K562 (cell line): ENCODE measurements around the gene TEX38. TPM values are rescaled to one million over a fixed set of nuclear protein-coding genes. Genes with fewer than 3 reads are reported as not detected.
"Not testable (repeated sequence)": the region's sequence is repeated elsewhere in the genome, so short reads cannot be mapped to it uniquely, and the experiment has no call there.

Source experiments
- ATAC-seq: fragments of 200-7000 bp; cut with Tn5 transposase; 3 replicates; pipeline ENCODE4 v1.9.1; 2020; ENCODE audit warnings: moderate library complexity
- BruUV-seq: library from RNA; stranded (reverse); fragments of 400-500 nt; replicated peaks from 2 replicates; lab custom pipeline; 2021; lab: Mats Ljungman, UMichigan
- CTCF ChIA-PET: fragments of 300-600 bp; formaldehyde crosslinking; extraction: SDS; loops from one replicate; lab custom pipeline; 2021; ENCODE audit warnings: low intra/inter-chr PET ratio; lab: Yijun Ruan, JAX
- POLR2A ChIA-PET: fragments of 300-600, 350-650 bp; sonication (Branson Sonifier 250); formaldehyde crosslinking; extraction: SDS; loops from one replicate; lab custom pipeline; 2021; ENCODE audit warnings: antibody characterized with exemption, inconsistent platforms; lab: Yijun Ruan, JAX
- DNase-seq, 4 experiments: peaks; one replicate each; pipeline versions ENCODE4 v3.0.0 to v3.0.0-alpha.2; 2011 to 2018; ENCODE audit warnings: low spot score in 3 of 4, mixed read lengths in 3 of 4; ENCODE audit errors: extremely low read depth in 1 of 4
- FAIRE-seq: peaks from 2 replicates; lab custom pipeline; 2011; peaks lifted over from hg19 to GRCh38; lab: Jason Lieb, UNC
- H2AFZ ChIP-seq: 2 replicates; pipeline ENCODE4 v1.6.0; 2011; ENCODE audit warnings: low read depth, low read length, control low read depth, inconsistent platforms
- H3K27ac ChIP-seq: fragments of 200-600 bp; 3 replicates; pipeline ENCODE4 v1.8.0; 2011; ENCODE audit warnings: low read depth, mild to moderate bottlenecking, control low read depth, inconsistent platforms, low read length, moderate library complexity, mixed read lengths; ENCODE audit errors: extremely low read depth
- H3K27me3 ChIP-seq, 2 experiments: fragments of 300-600 bp in 1 of 2; 2 replicates in 1 of 2; 3 replicates in 1 of 2; pipeline versions ENCODE4 v1.6.0 to v1.8.0; 2011; ENCODE audit warnings: inconsistent platforms in 2 of 2, low read length in 2 of 2, mild to moderate bottlenecking in 1 of 2, mixed read lengths in 1 of 2, moderate library complexity in 1 of 2; ENCODE audit not compliant: control insufficient read depth in 2 of 2, insufficient read depth in 2 of 2
- H3K36me3 ChIP-seq: fragments of 300-600 bp; 3 replicates; pipeline ENCODE4 v1.8.0; 2011; ENCODE audit warnings: mild to moderate bottlenecking, low read length, inconsistent platforms; ENCODE audit not compliant: control insufficient read depth, insufficient read depth
- H3K4me1 ChIP-seq, 2 experiments: fragments of 200-600 bp in 1 of 2; replicated peaks in 1 of 2; 2 replicates in 1 of 2; 3 replicates in 1 of 2; pipeline versions ENCODE4 v1.5.1 to v1.8.0; 2011; ENCODE audit warnings: inconsistent platforms in 2 of 2, low read length in 2 of 2, mild to moderate bottlenecking in 1 of 2, mixed read lengths in 1 of 2, moderate library complexity in 1 of 2; ENCODE audit not compliant: control insufficient read depth in 2 of 2, insufficient read depth in 2 of 2
- H3K4me2 ChIP-seq: 2 replicates; pipeline ENCODE4 v1.6.1; 2011; ENCODE audit warnings: low read length, control low read depth, inconsistent platforms, mixed read lengths; ENCODE audit not compliant: insufficient read depth
- H3K4me3 ChIP-seq: fragments of 200-600 bp; sonication (generic), shearing (Covaris generic); 2 replicates; pipeline ENCODE4 v1.5.1; 2016; ENCODE audit warnings: control low read depth, inconsistent platforms
- H3K79me2 ChIP-seq: fragments of 200-600 bp; 3 replicates; pipeline ENCODE4 v1.8.0; 2011; ENCODE audit warnings: low read length, inconsistent platforms; ENCODE audit not compliant: control insufficient read depth, insufficient read depth
- H3K9ac ChIP-seq, 2 experiments: 2 replicates each; pipeline versions ENCODE4 v1.6.0 to v1.6.1; 2011; ENCODE audit warnings: low read depth in 2 of 2, low read length in 2 of 2, control low read depth in 1 of 2, inconsistent platforms in 1 of 2, mild to moderate bottlenecking in 1 of 2, mixed read lengths in 1 of 2; ENCODE audit not compliant: insufficient read depth in 1 of 2
- H3K9me1 ChIP-seq: one replicate; pipeline ENCODE4 v1.6.0; 2011; ENCODE audit warnings: inconsistent platforms, mild to moderate bottlenecking, low read length, moderate library complexity; ENCODE audit not compliant: control insufficient read depth, insufficient read depth
- H3K9me3 ChIP-seq: replicated peaks from 2 replicates; pipeline ENCODE4 v1.5.1; 2011; ENCODE audit warnings: low read depth, low read length, inconsistent platforms; ENCODE audit not compliant: control insufficient read depth, insufficient read depth
- H4K20me1 ChIP-seq: replicated peaks from 2 replicates; pipeline ENCODE4 v1.6.1; 2011; ENCODE audit warnings: low read length, inconsistent platforms, mixed read lengths; ENCODE audit not compliant: control insufficient read depth, insufficient read depth
- BHLHE40 ChIP-seq: IDR thresholded peaks from 2 replicates; pipeline ENCODE4 v1.6.1; 2011; ENCODE audit warnings: low read length, improper control_type of control experiment
- CBFB ChIP-seq: sonication (generic); formaldehyde crosslinking; IDR thresholded peaks from 2 replicates; pipeline ENCODE4 v1.4.0; 2020; ENCODE audit warnings: mild to moderate bottlenecking, missing genetic modification reagents
- CHAMP1 ChIP-seq: fragments of 450-650 bp; IDR thresholded peaks from 2 replicates; pipeline ENCODE4 v1.6.1; 2016; ENCODE audit warnings: mild to moderate bottlenecking
- ETS1 ChIP-seq: conservative IDR thresholded peaks from 2 replicates; pipeline ENCODE4 v1.6.1; 2011; ENCODE audit warnings: low read depth, mild to moderate bottlenecking, low read length; ENCODE audit not compliant: control insufficient read depth
- ETV6 ChIP-seq, 3 experiments: fragments of 150-350 bp in 1 of 3; sonication (generic) in 1 of 3; formaldehyde crosslinking in 1 of 3; IDR thresholded peaks; 2 replicates each; pipeline versions ENCODE4 v1.6.1 to v1.8.0; 2014 to 2022; ENCODE audit warnings: borderline replicate concordance in 2 of 3, low read depth in 2 of 3, antibody characterized with exemption in 1 of 3, low read length in 1 of 3, mild to moderate bottlenecking in 1 of 3, missing genetic modification reagents in 1 of 3
- NFYB ChIP-seq: IDR thresholded peaks from 2 replicates; pipeline ENCODE4 v1.6.1; 2011; ENCODE audit warnings: mild to moderate bottlenecking, moderate library complexity; ENCODE audit not compliant: insufficient read length; ENCODE audit errors: extremely low read depth
- SMAD4 ChIP-seq: fragments of 250-450 bp; sonication (Bioruptor Pico); conservative IDR thresholded peaks from 2 replicates; pipeline ENCODE4 v1.8.0; 2021; ENCODE audit warnings: inconsistent platforms, mild to moderate bottlenecking, moderate library complexity
- ZFP30 ChIP-seq: fragments of 250-450 bp; sonication (Bioruptor Pico); IDR thresholded peaks from 2 replicates; pipeline ENCODE4 v1.8.0; 2022; ENCODE audit warnings: moderate library complexity, mild to moderate bottlenecking, inconsistent platforms, borderline replicate concordance
- ZNF347 ChIP-seq: fragments of 450-650 bp; formaldehyde crosslinking; IDR thresholded peaks from 2 replicates; pipeline ENCODE4 v1.4.0; 2020; ENCODE audit warnings: low read depth, mild to moderate bottlenecking, moderate library complexity
- WGBS: fragments of 100-300 bp; shearing (Covaris generic); methylation state at CpG from one replicate; pipeline ENCODE4 v1.1.6; 2016; ENCODE audit warnings: low coverage, mixed read lengths; ENCODE audit not compliant: insufficient coverage; ENCODE audit errors: missing lambda C conversion rate; 5-methylcytosine and 5-hydroxymethylcytosine counted together
- in situ Hi-C: fragments of 300-500 bp; cut with MboI; formaldehyde crosslinking; loops from 4 replicates; pipeline ENCODE4 v1.15.0; 2018; ENCODE audit warnings: inconsistent platforms, mixed read lengths
- intact Hi-C: fragments of 100-400 bp; cut with micrococcal nuclease; formaldehyde crosslinking; loops from 2 replicates; pipeline ENCODE4 v1.14.2; 2022
- polyA plus RNA-seq, 8 experiments: library from polyadenylated mRNA; depleted of rRNA in 4 of 8; stranded (reverse) in 5 of 8; unstranded in 3 of 8; fragments of >200 nt; fragmentation: Nextera tagmentation in 2 of 8; fragmentation: Illumina TruSeq in 1 of 8; extraction: Ambion mirVana in 2 of 8; extraction: Trizol in 1 of 8; gene quantifications; 2 replicates each; pipeline versions ENCODE4 v1.2.1 to v1.2.3, GENCODE V29; 2011 to 2014; ENCODE audit warnings: inconsistent platforms in 1 of 8, missing spikeins in 1 of 8
- total RNA-seq, 7 experiments: library from RNA; depleted of rRNA in 6 of 7; stranded (reverse); fragments of >200 nt in 6 of 7; fragmentation: Illumina TruSeq in 2 of 7; extraction: Trizol in 2 of 7; gene quantifications; 2 replicates each; pipeline versions ENCODE4 v1.2.1 to v1.2.3, GENCODE V29; 2011 to 2021; ENCODE audit warnings: low replicate concordance in 1 of 7

TEX38 gene
- total and polyA plus RNA-seq, 9 of the 15 experiments (the other 6 are each of a cell fraction or from before 2014, with no cell fraction given): not detected

- TF ChIP-seq ETS1: no peak
- no peak for TF ChIP-seq CBFB (CRISPR knock-in tag)
- TF ChIP-seq, all 486 proteins: peak for 0
Observed at GRCh38 chr1:46657775-46658174, 13.9 kb upstream of the TEX38 start (continued).

GRCh38 chr1:46659307-46659870 lies 12.3 kb upstream of the TEX38 start:
- H3K9me1 ChIP-seq: no peaks in the 10 kb centered on the region
- FAIRE-seq: no peak
- 62% methylated on average over 2 of the region's 2 CpGs for WGBS
- no peak for ATAC-seq
- TF ChIP-seq BHLHE40 (no peak), ZNF347 (no peak), CHAMP1 (no peak), NFYB (no peak), ZFP30 (CRISPR knock-in tag) (no peak), ETV6 (IDR thresholded peaks at IDR 0.05; ENCODE audit: borderline replicate concordance in 1 of 2, low read depth in 2 of 2, low read length in 1 of 2) (no peak), ETV6 (CRISPR knock-in tag; IDR thresholded peaks at IDR 0.05; ENCODE audit: borderline replicate concordance) (no peak), SMAD4 (CRISPR knock-in tag) (no peak)
- H3K36me3 ChIP-seq: peaks cover 30% of the 10 kb centered on the region
- no peaks in the 10 kb centered on the region for H3K4me1 ChIP-seq
- no peaks in the 10 kb centered on the region for H3K27me3 ChIP-seq
- H4K20me1 ChIP-seq: no peaks in the 10 kb centered on the region
- no peaks in the 10 kb centered on the region for H3K79me2 ChIP-seq
- no peak for DNase-seq
- in situ Hi-C loops (no loop called here), intact Hi-C loops (no loop called here)
- H3K9ac ChIP-seq: no peak overlapping the region
- ChIA-PET POLR2A (interaction anchor here (1.1 to 1.4 kb wide), 2 partner anchors 8 to 13 kb away, joined by 4 read pairs; no protein-coding TSS in a partner anchor), CTCF (interaction anchor here (0.9 kb wide), 1 partner anchor 37 kb away, joined by 3 read pairs; no protein-coding TSS in a partner anchor)
- no peaks in the 10 kb centered on the region for H3K9me3 ChIP-seq
- no peak overlapping the region for H2AFZ ChIP-seq
- no TSS peak for BruUV-seq
- H3K4me2 ChIP-seq: no peak overlapping the region
- H3K27ac ChIP-seq: no peak overlapping the region
- H3K4me3 ChIP-seq: no peak overlapping the region

GRCh38 chr1:46660116-46660515 lies 11.5 kb upstream of the TEX38 start:
- H3K4me1 ChIP-seq, H3K9ac ChIP-seq, H4K20me1 ChIP-seq, DNase-seq, ATAC-seq, H2AFZ ChIP-seq, H3K9me1 ChIP-seq, H3K79me2 ChIP-seq, BruUV-seq, H3K27ac ChIP-seq, H3K27me3 ChIP-seq, FAIRE-seq, H3K4me3 ChIP-seq, POLR2A ChIA-PET, in situ Hi-C loops, H3K4me2 ChIP-seq, H3K9me3 ChIP-seq, intact Hi-C loops: not testable (repeated sequence)
- peaks cover 33% of the 10 kb centered on the region for H3K36me3 ChIP-seq
- 87% methylated on average over 5 of the region's 5 CpGs for WGBS
- CTCF ChIA-PET: interaction anchor here (0.9 kb wide), 1 partner anchor 38 kb away, joined by 3 read pairs; no protein-coding TSS in a partner anchor
